Heart left ventricle (tissue), 16 donors: ENCODE results near the gene CD74. TPM values are rescaled to one million over a fixed set of nuclear protein-coding genes. Genes with fewer than 3 reads are reported as not detected.

ENCODE experiments used
- ATAC-seq, 4 donors: fragments of 200-7000 bp; cut with Tn5 transposase; one replicate each; pipeline ENCODE4 v1.9.1; 2020 to 2022; ENCODE audit warnings: moderate library complexity in 4 of 4, mild to moderate bottlenecking in 3 of 4, moderate number of reproducible peaks in 1 of 4
- DNase-seq, 5 donors: peaks; one replicate each; pipeline ENCODE4 v3.0.0-alpha.2; 2020
- H3K27ac ChIP-seq, 12 donors: fragments of 200-600 bp; sonication (generic) in 4 of 12; one replicate each; pipeline versions ENCODE4 v1.5.0 to v1.8.0; 2016 to 2022; ENCODE audit warnings: mild to moderate bottlenecking in 2 of 12
- H3K27me3 ChIP-seq, 9 donors: fragments of 200-600 bp; sonication (generic) in 2 of 9; one replicate each; pipeline versions ENCODE4 v1.5.1 to v1.8.0; 2016 to 2022; ENCODE audit warnings: mild to moderate bottlenecking in 3 of 9
- H3K36me3 ChIP-seq, 9 donors: fragments of 200-600 bp; sonication (generic) in 2 of 9; one replicate each; pipeline versions ENCODE4 v1.5.0 to v1.8.0; 2018 to 2022; ENCODE audit warnings: mild to moderate bottlenecking in 2 of 9
- H3K4me1 ChIP-seq, 12 donors: fragments of 200-600 bp; sonication (generic) in 4 of 12; one replicate each; pipeline versions ENCODE4 v1.5.0 to v1.8.0; 2016 to 2022; ENCODE audit warnings: mild to moderate bottlenecking in 3 of 12
- H3K4me3 ChIP-seq, 12 donors: fragments of 200-600 bp; sonication (generic) in 4 of 12; one replicate each; pipeline versions ENCODE4 v1.5.0 to v1.8.0; 2017 to 2022; ENCODE audit warnings: mild to moderate bottlenecking in 9 of 12, moderate library complexity in 4 of 12
- H3K9me3 ChIP-seq, 12 donors: fragments of 200-600 bp; sonication (generic) in 4 of 12; one replicate each; pipeline versions ENCODE4 v1.5.0 to v1.8.0; 2016 to 2022; ENCODE audit warnings: mild to moderate bottlenecking in 1 of 12
- CTCF ChIP-seq, 12 donors: fragments of 200-600 bp; sonication (generic) in 4 of 12; IDR thresholded peaks; one replicate each; pipeline versions ENCODE4 v1.5.0 to v1.8.0; 2018 to 2022; ENCODE audit warnings: antibody characterized with exemption in 12 of 12, mild to moderate bottlenecking in 5 of 12
- POLR2A ChIP-seq, 2 donors: fragments of 450-650 bp; IDR thresholded peaks; one replicate each; pipeline ENCODE4 v1.6.1; 2017; ENCODE audit warnings: antibody characterized with exemption in 2 of 2, mild to moderate bottlenecking in 2 of 2, moderate library complexity in 2 of 2
- WGBS, 4 donors: extraction: QIAGEN DNeasy Blood & Tissue Kit in 2 of 4; methylation state at CpG; one replicate each; pipeline versions ENCODE4 v1.1.5 to v1.1.7; 2013 to 2018; 5-methylcytosine and 5-hydroxymethylcytosine counted together
- intact Hi-C, 10 donors: fragments of 100-400 bp; cut with DNase I; formaldehyde crosslinking; loops; one replicate each; pipeline versions ENCODE4 v1.11.1 to v1.14.2; 2022
- polyA plus RNA-seq, 2 donors: library from polyadenylated mRNA; stranded (reverse); fragments of 200-250 nt; gene quantifications; one replicate each; pipeline ENCODE4 v1.2.3, GENCODE V29; 2013
- total RNA-seq, 9 donors: library from RNA; depleted of rRNA in 2 of 9; stranded (reverse); fragments of >200 nt in 2 of 9; fragmentation: NEBNext Ultra II Directional in 3 of 9; extraction: Animal tissue kit (Norgen Biotek cat#: 25700) in 3 of 9; gene quantifications; one replicate each; pipeline versions ENCODE4 v1.1.0 to v1.2.4, GENCODE V29; 2016 to 2023
- donor health status: ischemic (EF 13 %, LVEDD 7.1; RV severe dilation, severe dysfunction).
- donor health status: healthy with polysubstance abuse.
- donor health status: DM: no; HTN: yes; CAD: no.
- donor health status: DM: no; HTN: no; CAD: no.
- donor health status: ischemic (EF 25% LVEDD 6.9; RV normal size, moderate dysfunction).
- donor health status: ischemic (EF 25% LVEDD 5.7; RV mildly dilated, moderate dysfunction).
- donor health status: healthy.
- donor health status: DM: yes; HTN: yes; CAD: no.
- donor health status: ischemic (EF 35%, LVEDD 5.7; RV mildly dilated, moderate dysfunction).
- donor health status: nonischemic (EF 11% LVEDD 7.7; RV severe dilation, severe dysfunction).
- donor health status: DM: yes; HTN: yes; CAD: no.
- donor health status: PGD.
- donor health status: ischemic (EF 29% LVEDD 5.4; RV normal size, mild dysfunction).
- donor health status: nonischemic (EF 23%, LVEDD 6.1; RV moderate dilation, normal function).

CD74 gene
- total and polyA plus RNA-seq, 11 donors: 139 to 2,756 (median 290) TPM

GRCh38 chr5:150389531-150390266, 23.0 kb downstream of the CD74 start:
- H3K27me3 ChIP-seq: no peaks in the 10 kb centered on the region
- intact Hi-C loops: loop anchor here in 1 of 10 donors (10.0 kb wide), 1 partner anchor 55 kb away; the partner anchor contains the start of gene RPS14
- TF ChIP-seq CTCF (IDR thresholded peaks at IDR 0.05): no peak
- H3K36me3 ChIP-seq: peaks cover 0 to 100% (median 96%) of the 10 kb centered on the region in 9 donors
- 80 to 82% (median 81%) methylated on average over 9 to 13 of the region's 13 CpGs for WGBS, 4 donors
- no peak overlapping the region for H3K4me3 ChIP-seq
- no peaks in the 10 kb centered on the region for H3K4me1 ChIP-seq
- no peak for DNase-seq
- H3K9me3 ChIP-seq: no peaks in the 10 kb centered on the region
- ATAC-seq: no peak
- no peak overlapping the region for H3K27ac ChIP-seq

GRCh38 chr5:150386024-150386855, 26.5 kb downstream of the CD74 start:
- TF ChIP-seq POLR2A (IDR thresholded peaks at IDR 0.05) (no peak), CTCF (IDR thresholded peaks at IDR 0.05) (no peak)
- intact Hi-C loops: no loop called here
- ATAC-seq: no peak

GRCh38 chr5:150384701-150385100, 28.0 kb downstream of the CD74 start:
- TF ChIP-seq POLR2A (IDR thresholded peaks at IDR 0.05) (no peak), CTCF (IDR thresholded peaks at IDR 0.05) (no peak)
- Histone ChIP-seq H3K36me3 (peaks cover 3 to 100% (median 98%) of the 10 kb centered on the region in 9 donors), H3K4me1 (no peaks in the 10 kb centered on the region), H3K4me3 (no peak overlapping the region), H3K9me3 (no peaks in the 10 kb centered on the region), H3K27me3 (no peaks in the 10 kb centered on the region), H3K27ac (no peak overlapping the region)
- DNase-seq: no peak
- 91 to 94% (median 93%) methylated on average over 5 of the region's 5 CpGs for WGBS, 4 donors
- intact Hi-C loops: no loop called here
- no peak for ATAC-seq

More at GRCh38 chr5:150386024-150386855, 26.5 kb downstream of the CD74 start:
- DNase-seq: no peak
- Histone ChIP-seq H3K27me3 (no peaks in the 10 kb centered on the region), H3K27ac (no peak overlapping the region), H3K4me3 (no peak overlapping the region), H3K4me1 (no peaks in the 10 kb centered on the region), H3K9me3 (no peaks in the 10 kb centered on the region), H3K36me3 (peaks cover 3 to 100% (median 97%) of the 10 kb centered on the region in 9 donors)
- 81 to 86% (median 85%) methylated on average over 15 of the region's 15 CpGs for WGBS, 4 donors
